Brain microvascular endothelial cell (primary cell): ENCODE data around the gene LMF1.

Experiments used
- DNase-seq: peaks from one replicate; pipeline ENCODE4 v3.0.0-alpha.2; 2020
- H3K27ac ChIP-seq: fragments of 250-450 bp; sonication (Bioruptor Pico); 2 replicates; pipeline ENCODE4 v1.5.1; 2020; ENCODE audit warnings: mild to moderate bottlenecking, moderate library complexity
- H3K27me3 ChIP-seq: fragments of 250-450 bp; sonication (Bioruptor Pico); replicated peaks from 2 replicates; pipeline ENCODE4 v1.5.1; 2020; ENCODE audit warnings: mild to moderate bottlenecking
- H3K36me3 ChIP-seq: fragments of 250-450 bp; sonication (Bioruptor Pico); replicated peaks from 2 replicates; pipeline ENCODE4 v1.5.1; 2020; ENCODE audit warnings: mild to moderate bottlenecking
- H3K4me3 ChIP-seq: 2 replicates; pipeline ENCODE4 v1.5.1; 2011; ENCODE audit warnings: low read depth, mild to moderate bottlenecking, control low read depth, low read length, moderate library complexity
- CTCF ChIP-seq: IDR thresholded peaks from 2 replicates; pipeline ENCODE4 v1.5.1; 2011; ENCODE audit warnings: low read depth, mild to moderate bottlenecking, moderate library complexity, low read length, control low read depth, inconsistent platforms; ENCODE audit errors: missing control alignments
- in situ Hi-C: cut with HindIII; loops from 2 replicates; pipeline ENCODE4 v1.10.0; 2017; ENCODE audit warnings: low sequenced_read_pairs, low pct_ligation_motif_present

Gene LMF1

GRCh38 chr16:965036-965395, 5.8 kb downstream of the LMF1 start:
- Histone ChIP-seq H3K27me3 (no peaks in the 10 kb centered on the region), H3K36me3 (no peaks in the 10 kb centered on the region), H3K4me3 (no peak overlapping the region), H3K27ac (no peak overlapping the region)
- DNase-seq = no peak
- TF ChIP-seq CTCF = no peak
- in situ Hi-C loops = no loop called here

GRCh38 chr16:964356-965035, 6.3 kb downstream of the LMF1 start:
- Histone ChIP-seq H3K27me3 (no peaks in the 10 kb centered on the region), H3K4me3 (no peak overlapping the region), H3K27ac (no peak overlapping the region), H3K36me3 (no peaks in the 10 kb centered on the region)
- TF ChIP-seq CTCF = no peak
- in situ Hi-C loops = no loop called here
- no peak for DNase-seq

GRCh38 chr16:963913-964312, 6.9 kb downstream of the LMF1 start:
- in situ Hi-C loops = no loop called here
- Histone ChIP-seq H3K4me3 (no peak overlapping the region), H3K27ac (no peak overlapping the region), H3K36me3 (no peaks in the 10 kb centered on the region), H3K27me3 (no peaks in the 10 kb centered on the region)
- no peak for DNase-seq
- no peak for TF ChIP-seq CTCF

GRCh38 chr16:962901-963814, 7.6 kb downstream of the LMF1 start:
- no peaks in the 10 kb centered on the region for H3K36me3 ChIP-seq
- no peak for DNase-seq
- in situ Hi-C loops = no loop called here
- H3K27ac ChIP-seq = no peak overlapping the region
- H3K27me3 ChIP-seq = no peaks in the 10 kb centered on the region
- TF ChIP-seq CTCF = no peak
- H3K4me3 ChIP-seq = no peak overlapping the region

GRCh38 chr16:962366-962765, 8.4 kb downstream of the LMF1 start:
- in situ Hi-C loops = no loop called here

More at GRCh38 chr16:962366-962765, 8.4 kb downstream of the LMF1 start:
- no peak overlapping the region for H3K27ac ChIP-seq
- no peak overlapping the region for H3K4me3 ChIP-seq
- no peaks in the 10 kb centered on the region for H3K27me3 ChIP-seq
- DNase-seq = no peak
- no peaks in the 10 kb centered on the region for H3K36me3 ChIP-seq
- TF ChIP-seq CTCF = no peak
